Right atrium auricular region (tissue), 2 donors: ENCODE data around the gene SKI. TPM values are rescaled to one million over a fixed set of nuclear protein-coding genes. Genes with fewer than 3 reads are reported as not detected.

ENCODE experiments used
- DNase-seq: peaks from one replicate; pipeline ENCODE4 v3.0.0-alpha.2; 2019; ENCODE audit warnings: low spot score
- H3K27ac ChIP-seq, 2 donors: fragments of 200-600 bp; sonication (generic); 1 replicate in 1 of 2; 2 replicates in 1 of 2; pipeline ENCODE4 v1.5.1; 2016 to 2019
- H3K27me3 ChIP-seq, 2 donors: fragments of 200-600 bp; sonication (generic); one replicate each; pipeline versions ENCODE4 v1.5.1 to v1.6.0; 2017 to 2019
- H3K36me3 ChIP-seq: fragments of 200-600 bp; sonication (generic); one replicate; pipeline ENCODE4 v1.5.1; 2016
- H3K4me1 ChIP-seq, 2 donors: fragments of 200-600 bp; sonication (generic); one replicate each; pipeline versions ENCODE4 v1.5.1 to v1.6.0; 2017 to 2019
- H3K4me3 ChIP-seq, 2 donors: fragments of 200-600 bp; sonication (generic); 1 replicate in 1 of 2; 2 replicates in 1 of 2; pipeline ENCODE4 v1.5.1; 2017 to 2019; ENCODE audit warnings: mild to moderate bottlenecking in 1 of 2, moderate library complexity in 1 of 2
- H3K9me3 ChIP-seq, 2 donors: fragments of 200-600 bp; sonication (generic); one replicate each; pipeline ENCODE4 v1.5.1; 2019
- CTCF ChIP-seq, 2 donors: fragments of 200-600 bp; sonication (generic); IDR thresholded peaks; one replicate each; pipeline ENCODE4 v1.5.1; 2019; ENCODE audit warnings: antibody characterized with exemption in 2 of 2
- total RNA-seq, 2 donors: library from RNA; depleted of rRNA; stranded (reverse); fragments of >200 nt; gene quantifications; one replicate each; pipeline ENCODE4 v1.1.0, GENCODE V29; 2016

Gene SKI
- total RNA-seq, 2 donors from 2014 or later = 36.7 to 57.2 TPM

- DNase-seq = no peak
- Histone ChIP-seq H3K36me3 (no peaks in the 10 kb centered on the region), H3K27me3 (no peaks in the 10 kb centered on the region), H3K9me3 (no peaks in the 10 kb centered on the region), H3K27ac (no peak overlapping the region), H3K4me1 (no peaks in the 10 kb centered on the region), H3K4me3 (no peak overlapping the region)
- no peak for TF ChIP-seq CTCF (IDR thresholded peaks at IDR 0.05)
Measured at GRCh38 chr1:2337501-2337900, 109.4 kb downstream of the SKI start.

- no peaks in the 10 kb centered on the region for H3K36me3 ChIP-seq
- H3K27me3 ChIP-seq = no peaks in the 10 kb centered on the region
- H3K4me3 ChIP-seq = no peak overlapping the region
- H3K9me3 ChIP-seq = no peaks in the 10 kb centered on the region
- no peak overlapping the region for H3K27ac ChIP-seq
- no peak for TF ChIP-seq CTCF (IDR thresholded peaks at IDR 0.05)
- DNase-seq = no peak
- H3K4me1 ChIP-seq = no peaks in the 10 kb centered on the region
Measured at GRCh38 chr1:2339206-2340085, 111.3 kb downstream of the SKI start.

GRCh38 chr1:2340086-2340917 is 112.2 kb downstream of the SKI start:
- Histone ChIP-seq H3K9me3 (no peaks in the 10 kb centered on the region), H3K36me3 (no peaks in the 10 kb centered on the region), H3K4me3 (no peak overlapping the region), H3K27ac (no peak overlapping the region), H3K27me3 (no peaks in the 10 kb centered on the region), H3K4me1 (no peaks in the 10 kb centered on the region)
- TF ChIP-seq CTCF (IDR thresholded peaks at IDR 0.05) = no peak
- no peak for DNase-seq

- DNase-seq = no peak
- TF ChIP-seq CTCF (IDR thresholded peaks at IDR 0.05) = no peak
- Histone ChIP-seq H3K27me3 (no peaks in the 10 kb centered on the region), H3K4me1 (no peaks in the 10 kb centered on the region), H3K9me3 (no peaks in the 10 kb centered on the region), H3K4me3 (no peak overlapping the region), H3K27ac (no peak overlapping the region), H3K36me3 (no peaks in the 10 kb centered on the region)
Measured at GRCh38 chr1:2340918-2341254, 112.8 kb downstream of the SKI start.

- H3K4me3 ChIP-seq = no peak overlapping the region
- no peak for TF ChIP-seq CTCF (IDR thresholded peaks at IDR 0.05)
- H3K9me3 ChIP-seq = no peaks in the 10 kb centered on the region
- H3K4me1 ChIP-seq = no peaks in the 10 kb centered on the region
- no peaks in the 10 kb centered on the region for H3K27me3 ChIP-seq
- no peak overlapping the region for H3K27ac ChIP-seq
- no peak for DNase-seq
- no peaks in the 10 kb centered on the region for H3K36me3 ChIP-seq
Measured at GRCh38 chr1:2341706-2342383, 113.7 kb downstream of the SKI start.
